ENCODE results near the gene ALPK3. TPM values are rescaled to one million over a fixed set of nuclear protein-coding genes. Genes with fewer than 3 reads are reported as not detected.

Gene ALPK3
- total and polyA plus RNA-seq, 9 of the 15 experiments (the other 6 are each of a cell fraction or from before 2014, with no cell fraction given) = 0.04 to 1.0 (median 0.07) TPM; not detected in 2

- TF ChIP-seq UBTF (IDR thresholded peaks at IDR 0.05; ENCODE audit: borderline replicate concordance in 1 of 2, low read depth in 2 of 2, low read length in 2 of 2) (0 out of 4 replicates have a peak, but pooled peaks of 1 of the 2 experiments have one; percentile 27), ILF3 (IDR thresholded peaks at IDR 0.05; ENCODE audit: borderline replicate concordance) (no peak), HDAC8 (tag; IDR thresholded peaks at IDR 0.05) (no peak), ZNF785 (CRISPR knock-in tag; IDR thresholded peaks at IDR 0.05) (no peak), PRPF4 (IDR thresholded peaks at IDR 0.05; ENCODE audit: insufficient read depth, low read depth, low read length, poor library complexity, severe bottlenecking) (no peak), ZFP36 (IDR thresholded peaks at IDR 0.05; ENCODE audit: low read depth, low read length, partially characterized antibody) (no peak), TRIM25 (IDR thresholded peaks at IDR 0.05; ENCODE audit: borderline replicate concordance) (no peak), TOE1 (IDR thresholded peaks at IDR 0.05; ENCODE audit: borderline replicate concordance) (peak; percentile 66; the same call in 1 of the 2 replicates), TOE1 (CRISPR knock-in tag; IDR thresholded peaks at IDR 0.05; ENCODE audit: borderline replicate concordance, low read depth) (no peak), CHCHD3 (CRISPR knock-in tag; IDR thresholded peaks at IDR 0.05) (no peak), POLR2AphosphoS5 (IDR thresholded peaks at IDR 0.05; ENCODE audit: control insufficient read depth, insufficient read depth, low read depth, low read length) (no peak), ZNF253 (CRISPR knock-in tag; conservative IDR thresholded peaks at IDR 0.05) (no peak), SREBF1 (IDR thresholded peaks at IDR 0.05; ENCODE audit: borderline replicate concordance, low read depth, low read length) (no peak), TBL1XR1 (IDR thresholded peaks at IDR 0.05; ENCODE audit: low read length in 2 of 2) (0 out of 4 replicates have a peak, but pooled peaks of 1 of the 2 experiments have one; percentile 33), HNRNPUL1 (IDR thresholded peaks at IDR 0.05; ENCODE audit: low read length) (no peak), ZNF717 (CRISPR knock-in tag; IDR thresholded peaks at IDR 0.05) (no peak), RFX1 (IDR thresholded peaks at IDR 0.05) (no peak), ZNF354B (CRISPR knock-in tag; IDR thresholded peaks at IDR 0.05) (no peak), PHF20 (IDR thresholded peaks at IDR 0.05; ENCODE audit: partially characterized antibody) (no peak), FOXK2 (conservative IDR thresholded peaks at IDR 0.05 in 1 of 2, IDR thresholded peaks at IDR 0.05 in 1 of 2; ENCODE audit: low read depth in 2 of 2) (peak; percentile 71 to 84), SP2 (IDR thresholded peaks at IDR 0.05; ENCODE audit: extremely low read depth, low read depth, low read length, poor library complexity, severe bottlenecking) (no peak), FOXP1 (CRISPR knock-in tag; IDR thresholded peaks at IDR 0.05) (no peak)
Observed at GRCh38 chr15:84914909-84915605, 97.9 kb downstream of the ALPK3 start (continued).

All from K562 (cell line).